HepG2 (cell line): ENCODE results near the gene EBF3. TPM values are rescaled to one million over a fixed set of nuclear protein-coding genes. Genes with fewer than 3 reads are reported as not detected.

Experiments used
- ATAC-seq: fragments of 200-7000 bp; cut with Tn5 transposase; 3 replicates; pipeline ENCODE4 v1.9.1; 2020; ENCODE audit warnings: mild to moderate bottlenecking, moderate library complexity
- BruUV-seq: library from RNA; stranded (reverse); fragments of 400-500 nt; replicated peaks from 2 replicates; lab custom pipeline; 2021; lab: Mats Ljungman, UMichigan
- CTCF ChIA-PET: fragments of 300-600 bp; formaldehyde crosslinking; extraction: SDS; loops from one replicate; lab custom pipeline; 2021; ENCODE audit warnings: low total read pairs, inconsistent platforms, low intra/inter-chr PET ratio; lab: Yijun Ruan, JAX
- POLR2A ChIA-PET: fragments of 350-600 bp; sonication (Branson Sonifier 250); formaldehyde crosslinking; loops from one replicate; lab custom pipeline; 2020; ENCODE audit warnings: antibody characterized with exemption, inconsistent platforms; lab: Yijun Ruan, JAX
- DNase-seq: peaks from one replicate; pipeline ENCODE4 v3.0.0-alpha.2; 2015; ENCODE audit warnings: low spot score
- FAIRE-seq: peaks from 3 replicates; lab custom pipeline; 2011; peaks lifted over from hg19 to GRCh38; lab: Jason Lieb, UNC
- H2AFZ ChIP-seq: one replicate; pipeline ENCODE4 v1.6.1; 2011; ENCODE audit warnings: low read length, inconsistent platforms
- H3K27ac ChIP-seq: fragments of 300-600 bp; 3 replicates; pipeline ENCODE4 v1.8.0; 2011; ENCODE audit warnings: mixed run types, mild to moderate bottlenecking, mixed read lengths, low read length, inconsistent platforms; ENCODE audit not compliant: insufficient read depth; ENCODE audit errors: extremely low read length
- H3K27me3 ChIP-seq, 2 experiments: fragments of 200-600 bp in 1 of 2; 2 replicates in 1 of 2; 3 replicates in 1 of 2; pipeline versions ENCODE4 v1.6.0 to v1.8.0; 2011; ENCODE audit warnings: low read length in 2 of 2, mild to moderate bottlenecking in 2 of 2, moderate library complexity in 2 of 2, inconsistent platforms in 1 of 2; ENCODE audit not compliant: insufficient read depth in 2 of 2, control insufficient read depth in 1 of 2
- H3K36me3 ChIP-seq, 2 experiments: fragments of 200-600 bp in 1 of 2; replicated peaks in 1 of 2; 2 replicates in 1 of 2; 3 replicates in 1 of 2; pipeline versions ENCODE4 v1.5.1 to v1.8.0; 2011; ENCODE audit warnings: low read length in 2 of 2, inconsistent platforms in 1 of 2; ENCODE audit not compliant: insufficient read depth in 2 of 2, control insufficient read depth in 1 of 2
- H3K4me1 ChIP-seq: 2 replicates; pipeline ENCODE4 v1.5.1; 2012; ENCODE audit warnings: low read length, inconsistent platforms; ENCODE audit not compliant: insufficient read depth
- H3K4me2 ChIP-seq: 2 replicates; pipeline ENCODE4 v1.6.0; 2011; ENCODE audit warnings: low read depth, low read length, inconsistent platforms
- H3K4me3 ChIP-seq, 3 experiments: fragments of 200-600 bp in 1 of 3; sonication (generic), shearing (Covaris generic) in 1 of 3; replicated peaks in 1 of 3; 2 replicates each; pipeline ENCODE4 v1.5.1; 2011 to 2016; ENCODE audit warnings: low read length in 3 of 3, inconsistent platforms in 2 of 3, low read depth in 2 of 3, mild to moderate bottlenecking in 2 of 3, control low read depth in 1 of 3, mixed read lengths in 1 of 3; ENCODE audit not compliant: insufficient read depth in 1 of 3
- H3K79me2 ChIP-seq: one replicate; pipeline ENCODE4 v1.6.1; 2011; ENCODE audit warnings: low read length, inconsistent platforms; ENCODE audit not compliant: insufficient read depth
- H3K9ac ChIP-seq: 2 replicates; pipeline ENCODE4 v1.6.0; 2011; ENCODE audit warnings: mild to moderate bottlenecking, low read depth, low read length, inconsistent platforms; ENCODE audit not compliant: insufficient read depth
- H3K9me3 ChIP-seq: 2 replicates; pipeline ENCODE4 v1.5.1; 2012; ENCODE audit warnings: mild to moderate bottlenecking, low read length
- H4K20me1 ChIP-seq: 2 replicates; pipeline ENCODE4 v1.6.0; 2011; ENCODE audit warnings: inconsistent platforms, mild to moderate bottlenecking, low read length, moderate library complexity; ENCODE audit not compliant: insufficient read depth
- CERS6 ChIP-seq: sonication (generic); formaldehyde crosslinking; IDR thresholded peaks from 2 replicates; pipeline ENCODE4 v1.5.0; 2020; ENCODE audit warnings: missing genetic modification reagents
- EZH2 ChIP-seq: conservative IDR thresholded peaks from 2 replicates; pipeline ENCODE4 v1.6.1; 2012; ENCODE audit warnings: mild to moderate bottlenecking, low read depth, low read length, moderate library complexity
- HNRNPUL1 ChIP-seq: fragments of 200-400 bp; formaldehyde crosslinking; IDR thresholded peaks from 2 replicates; pipeline ENCODE4 v1.6.1; 2017; ENCODE audit warnings: low read depth, mild to moderate bottlenecking, low read length, moderate library complexity
- PAX8 ChIP-seq: sonication (generic); formaldehyde crosslinking; IDR thresholded peaks from 2 replicates; pipeline ENCODE4 v1.8.0; 2022; ENCODE audit warnings: mild to moderate bottlenecking, missing genetic modification reagents, borderline replicate concordance
- RAD51 ChIP-seq: fragments of 450-650 bp; IDR thresholded peaks from 2 replicates; pipeline ENCODE4 v1.6.1; 2016; ENCODE audit warnings: borderline replicate concordance
- TFDP1 ChIP-seq: IDR thresholded peaks from 2 replicates; pipeline ENCODE4 v1.6.1; 2016; ENCODE audit warnings: missing compliant biosample characterization, missing genetic modification reagents, borderline replicate concordance
- ZBTB4 ChIP-seq: sonication (generic); formaldehyde crosslinking; IDR thresholded peaks from 2 replicates; pipeline ENCODE4 v1.4.0; 2020; ENCODE audit warnings: missing genetic modification reagents, mild to moderate bottlenecking, borderline replicate concordance
- ZNF616 ChIP-seq: sonication (generic); formaldehyde crosslinking; IDR thresholded peaks from 2 replicates; pipeline ENCODE4 v1.5.0; 2020; ENCODE audit warnings: low read depth, mild to moderate bottlenecking, missing genetic modification reagents
- ZNF800 ChIP-seq: sonication (generic); formaldehyde crosslinking; IDR thresholded peaks from 2 replicates; pipeline ENCODE4 v1.4.0; 2020; ENCODE audit warnings: missing genetic modification reagents
- WGBS: methylation state at CpG from one replicate; pipeline ENCODE4 v1.1.6; 2017; ENCODE audit warnings: low lambda C conversion rate; 5-methylcytosine and 5-hydroxymethylcytosine counted together
- in situ Hi-C: cut with HindIII; loops from 2 replicates; pipeline ENCODE4 v1.10.0; 2017; ENCODE audit warnings: low pct_unique_long_range_greater_than_20kb; ENCODE audit not compliant: extremely low pct_ligation_motif_present
- intact Hi-C: fragments of 100-400 bp; cut with micrococcal nuclease; formaldehyde crosslinking; loops from one replicate; pipeline ENCODE4 v1.10.0; 2022; ENCODE audit not compliant: unreplicated experiment
- polyA plus RNA-seq, 8 experiments: library from polyadenylated mRNA; depleted of rRNA in 3 of 8; stranded (reverse) in 7 of 8; unstranded in 1 of 8; fragments of >200 nt; fragmentation: Illumina TruSeq in 4 of 8; extraction: Trizol in 4 of 8; gene quantifications; 2 replicates each; pipeline versions ENCODE4 v1.2.1 to v1.2.3, GENCODE V29; 2011 to 2016; ENCODE audit warnings: low read depth in 4 of 8, missing spikeins in 1 of 8, mixed read lengths in 1 of 8; ENCODE audit not compliant: insufficient read depth in 1 of 8
- total RNA-seq, 5 experiments: library from RNA; depleted of rRNA; stranded (reverse); fragments of >200 nt; fragmentation: Illumina TruSeq; extraction: Trizol; gene quantifications; 2 replicates each; pipeline ENCODE4 v1.2.3, GENCODE V29; 2016; ENCODE audit warnings: low read depth in 1 of 5

Gene EBF3
- total and polyA plus RNA-seq, 2 of the 13 experiments (the other 11 are each of a cell fraction or from before 2014, with no cell fraction given): not detected

GRCh38 chr10:129961157-129961701 is 2.8 kb downstream of the EBF3 start:
- ATAC-seq: no peak
- no peak overlapping the region for H2AFZ ChIP-seq
- no TSS peak for BruUV-seq
- TF ChIP-seq EZH2 (0 out of 2 replicates have a peak, but pooled peaks have one; percentile 50), TFDP1 (no peak)
- intact Hi-C loops (no loop called here), in situ Hi-C loops (loop anchor here (25.0 kb wide), 1 partner anchor 1699 kb away; no protein-coding TSS in a partner anchor)
- 6% methylated on average over 7 of the region's 7 CpGs for WGBS
- H3K27ac ChIP-seq: no peak overlapping the region
- ChIA-PET CTCF (no interaction called here), POLR2A (no interaction called here)
- H3K4me1 ChIP-seq: peaks cover 4% of the 10 kb centered on the region
- H3K36me3 ChIP-seq: no peaks in the 10 kb centered on the region
- no peak overlapping the region for H3K4me2 ChIP-seq
- no peak overlapping the region for H3K9ac ChIP-seq
- DNase-seq: no peak
- H3K79me2 ChIP-seq: no peaks in the 10 kb centered on the region
- H3K4me3 ChIP-seq: no peak overlapping the region
- FAIRE-seq: no peak
- peaks cover 0 to 65% of the 10 kb centered on the region in 2 experiments for H3K27me3 ChIP-seq
- no peaks in the 10 kb centered on the region for H4K20me1 ChIP-seq
- H3K9me3 ChIP-seq: no peaks in the 10 kb centered on the region

- no peak for FAIRE-seq
- no peak for ATAC-seq
- 36% methylated on average over 14 of the region's 14 CpGs for WGBS
- Histone ChIP-seq H3K36me3 (no peaks in the 10 kb centered on the region), H3K4me3 (no peak overlapping the region), H3K9ac (no peak overlapping the region), H3K27ac (no peak overlapping the region), H3K9me3 (no peaks in the 10 kb centered on the region), H3K79me2 (no peaks in the 10 kb centered on the region), H3K4me1 (peaks cover 10% of the 10 kb centered on the region), H3K27me3 (peaks cover 0 to 59% of the 10 kb centered on the region in 2 experiments), H2AFZ (no peak overlapping the region), H4K20me1 (no peaks in the 10 kb centered on the region), H3K4me2 (no peak overlapping the region)
- no TSS peak for BruUV-seq
- CTCF ChIA-PET: no interaction called here
- intact Hi-C loops (no loop called here), in situ Hi-C loops (loop anchor here (25.0 kb wide), 1 partner anchor 1698 kb away; no protein-coding TSS in a partner anchor)
- POLR2A ChIA-PET: no interaction called here
- no peak for DNase-seq
- TF ChIP-seq ZBTB4 (no peak), ZNF800 (CRISPR knock-in tag) (no peak), ZNF616 (CRISPR knock-in tag) (no peak), CERS6 (CRISPR knock-in tag) (no peak), PAX8 (CRISPR knock-in tag) (no peak), HNRNPUL1 (no peak), RAD51 (no peak)
Observed at GRCh38 chr10:129960481-129961156, 3.5 kb downstream of the EBF3 start.
